ENCODE measurements around the gene HPCAL1. TPM values are rescaled to one million over a fixed set of nuclear protein-coding genes. Genes with fewer than 3 reads are reported as not detected.

Gene HPCAL1
- total and polyA plus RNA-seq, 2 of the 8 experiments (the other 6 are each of a cell fraction or from before 2014, with no cell fraction given), result 5.8 to 8.6 TPM

GRCh38 chr2:10297191-10297830 lies 5.4 kb upstream of the HPCAL1 start:
- no peak overlapping the region for H3K56ac ChIP-seq (replicated peaks; ENCODE audit: insufficient read length, low read depth, low read length)
- H3K4me2 ChIP-seq (ENCODE audit: insufficient read depth in 1 of 2, low read depth in 2 of 2, low read length in 2 of 2), result no peak overlapping the region
- no peak overlapping the region for H2BK120ac ChIP-seq (replicated peaks; ENCODE audit: low read depth, low read length)
- H3K9me3 ChIP-seq (ENCODE audit: insufficient read depth in 2 of 2, low read depth in 1 of 2, low read length in 1 of 2), result peaks cover 3 to 4% of the 10 kb centered on the region in 2 experiments; a peak in 2 of 4 replicates
- no peaks in the 10 kb centered on the region for H3K79me2 ChIP-seq (ENCODE audit: control insufficient read depth in 1 of 2, insufficient read depth in 2 of 2, low read length in 2 of 2)
- H3K4ac ChIP-seq (replicated peaks; ENCODE audit: insufficient read length, low read depth, low read length), result no peak overlapping the region
- no peak overlapping the region for H4K5ac ChIP-seq (ENCODE audit: insufficient read length, low read depth, low read length)
- no peak overlapping the region for H3K18ac ChIP-seq (ENCODE audit: extremely low read depth, low read length)
- H3K79me1 ChIP-seq (ENCODE audit: low read depth, low read length), result no peaks in the 10 kb centered on the region
- H3K4me3 ChIP-seq (ENCODE audit: extremely low read depth in 1 of 4, insufficient read depth in 2 of 4, low read depth in 3 of 4, low read length in 4 of 4), result no peak overlapping the region
- CTCF ChIA-PET (ENCODE audit: partially characterized antibody), result interaction anchor here (0.6 to 2.8 kb wide), 11 partner anchors 8 to 155 kb away, joined by 3 to 12 read pairs (median 4); no protein-coding TSS in a partner anchor
- H3K36me3 ChIP-seq (ENCODE audit: control insufficient read depth in 2 of 4, insufficient read depth in 4 of 4, low read length in 3 of 4), result no peaks in the 10 kb centered on the region
- FAIRE-seq (no peak), DNase-seq (ENCODE audit: low read depth in 1 of 2, low spot score in 2 of 2) (no peak)
- no peak overlapping the region for H2BK20ac ChIP-seq (ENCODE audit: low read length)
- no peak overlapping the region for H4K91ac ChIP-seq (replicated peaks; ENCODE audit: insufficient read length, low read length)
- H4K20me1 ChIP-seq (replicated peaks in 1 of 2; ENCODE audit: control insufficient read depth in 1 of 2, insufficient read depth in 2 of 2, low read length in 2 of 2), result no peaks in the 10 kb centered on the region
- POLR2A ChIA-PET (ENCODE audit: partially characterized antibody), result interaction anchor here (0.5 to 1.7 kb wide), 3 partner anchors 8 to 113 kb away, joined by 3 to 5 read pairs (median 3); no protein-coding TSS in a partner anchor
- WGBS, 2 experiments (ENCODE audit: extremely low coverage in 1 of 2, insufficient coverage in 1 of 2, insufficient read length in 1 of 2, insufficient replicate concordance in 2 of 2, low coverage in 1 of 2, low lambda C conversion rate in 2 of 2, missing lambda C conversion rate in 1 of 2), result 83% methylated on average over 16 of the region's 16 CpGs; no CpG with 5 or more reads in 1 of the 2 experiments
- H3K27ac ChIP-seq (ENCODE audit: low read depth, low read length), result no peak overlapping the region
- no peak overlapping the region; the same call in 1 of the 2 replicates for H2AFZ ChIP-seq (ENCODE audit: low read length)
- H3K9ac ChIP-seq (replicated peaks in 1 of 4; ENCODE audit: extremely low read depth in 1 of 4, low read depth in 3 of 4, low read length in 3 of 4), result no peak overlapping the region
- no peak overlapping the region for H2BK12ac ChIP-seq (ENCODE audit: low read depth, low read length)
- no peak overlapping the region for H3K14ac ChIP-seq (ENCODE audit: insufficient read length)
- no peak overlapping the region; the same call in 1 of the 2 replicates for H4K8ac ChIP-seq (ENCODE audit: extremely low read depth, insufficient read depth, low read length)
- no peak overlapping the region for H2BK5ac ChIP-seq (ENCODE audit: low read depth, low read length)
- H3K27me3 ChIP-seq (replicated peaks in 1 of 4; ENCODE audit: control insufficient read depth in 3 of 4, extremely low read depth in 1 of 4, insufficient read depth in 3 of 4, low read length in 3 of 4), result peaks cover 0 to 5% (median 0%) of the 10 kb centered on the region in 4 experiments; a peak in 1 of 7 replicates
- TF ChIP-seq POLR2AphosphoS5 (IDR thresholded peaks at IDR 0.05; ENCODE audit: low read depth, low read length) (no peak), SAP30 (IDR thresholded peaks at IDR 0.05; ENCODE audit: insufficient read depth, insufficient replicate concordance, low read length) (no peak), BCL11A (IDR thresholded peaks at IDR 0.05; ENCODE audit: low read depth in 2 of 2, low read length in 2 of 2) (no peak), RFX5 (IDR thresholded peaks at IDR 0.05; ENCODE audit: borderline replicate concordance, low read depth, low read length) (no peak), CREB1 (IDR thresholded peaks at IDR 0.05) (no peak), EZH2 (IDR thresholded peaks at IDR 0.05; ENCODE audit: low read depth, low read length, severe bottlenecking) (no peak)
- H2BK15ac ChIP-seq (ENCODE audit: low read length), result no peak overlapping the region
- peaks cover 0 to 17% (median 4%) of the 10 kb centered on the region in 4 experiments; a peak in 4 of 7 replicates for H3K4me1 ChIP-seq (replicated peaks in 1 of 4; ENCODE audit: control insufficient read depth in 3 of 4, insufficient read depth in 4 of 4, low read length in 3 of 4)
- H2AK5ac ChIP-seq (ENCODE audit: low read depth, low read length), result 0 out of 2 replicates have a peak overlapping the region, but pooled peaks have one; percentile 28
- no peak overlapping the region for H3K23ac ChIP-seq (ENCODE audit: insufficient read length)
- H3K23me2 ChIP-seq (ENCODE audit: low read depth, low read length), result peaks cover 3% of the 10 kb centered on the region; the same call in 1 of the 2 replicates
